ENCODE data around the gene CDH23. TPM values are rescaled to one million over a fixed set of nuclear protein-coding genes. Genes with fewer than 3 reads are reported as not detected.

CDH23 gene
- total and polyA plus RNA-seq, 4 experiments from 2014 or later: 1.8 to 5.4 (median 3.6) TPM

- no peak overlapping the region for H3K27ac ChIP-seq (ENCODE audit: low read depth, low read length)
- H3K4me1 ChIP-seq (ENCODE audit: insufficient read depth, low read length): no peaks in the 10 kb centered on the region
- no peak overlapping the region for H3K4me3 ChIP-seq (ENCODE audit: low read length in 2 of 2)
- no peaks in the 10 kb centered on the region for H3K27me3 ChIP-seq (ENCODE audit: insufficient read depth, low read length)
- Mint-ChIP-seq H3K4me3 (no peak overlapping the region), H3K27me3 (peaks cover 12 to 26% of the 10 kb centered on the region in 2 donors), H3K9me3 (peaks cover 0 to 3% (median 0%) of the 10 kb centered on the region in 8 donors), H3K27ac (peak overlapping the region in 1 of 7 donors; percentile 53), H3K36me3 (no peaks in the 10 kb centered on the region), H3K4me1 (no peaks in the 10 kb centered on the region)
- POLR2A ChIA-PET (ENCODE audit: partially characterized antibody): no interaction called here
- no peaks in the 10 kb centered on the region for H3K9me3 ChIP-seq (ENCODE audit: control insufficient read depth in 1 of 2, low read length in 2 of 2)
- CTCF ChIA-PET (ENCODE audit: partially characterized antibody): no interaction called here
- intact Hi-C loops (cut with micrococcal nuclease): no loop called here
- DNase-seq: no peak
- H3K36me3 ChIP-seq (ENCODE audit: insufficient read depth, low read length): no peaks in the 10 kb centered on the region
Measured at GRCh38 chr10:71404503-71405295, 8.0 kb downstream of the CDH23 start.

GRCh38 chr10:71406878-71407277 is 10.2 kb downstream of the CDH23 start:
- H3K27ac Mint-ChIP-seq: no peak overlapping the region
- H3K9me3 Mint-ChIP-seq: peaks cover 1 to 16% (median 9%) of the 10 kb centered on the region in 8 donors
- ChIA-PET POLR2A (ENCODE audit: partially characterized antibody) (no interaction called here), CTCF (ENCODE audit: partially characterized antibody) (interaction anchor here (1.2 kb wide), 1 partner anchor 163 kb away, joined by 3 read pairs; no protein-coding TSS in a partner anchor)
- Histone ChIP-seq H3K4me3 (ENCODE audit: low read length in 2 of 2) (no peak overlapping the region), H3K4me1 (ENCODE audit: insufficient read depth, low read length) (no peaks in the 10 kb centered on the region), H3K9me3 (ENCODE audit: control insufficient read depth in 1 of 2, low read length in 2 of 2) (peaks cover 0 to 6% of the 10 kb centered on the region in 2 donors), H3K27ac (ENCODE audit: low read depth, low read length) (no peak overlapping the region), H3K36me3 (ENCODE audit: insufficient read depth, low read length) (no peaks in the 10 kb centered on the region), H3K27me3 (ENCODE audit: insufficient read depth, low read length) (no peaks in the 10 kb centered on the region)
- intact Hi-C loops (cut with micrococcal nuclease): no loop called here
- peaks cover 5 to 19% of the 10 kb centered on the region in 2 donors for H3K27me3 Mint-ChIP-seq
- H3K4me3 Mint-ChIP-seq: no peak overlapping the region
- H3K36me3 Mint-ChIP-seq: peaks cover 0 to 3% of the 10 kb centered on the region in 2 donors
- no peak for DNase-seq
- H3K4me1 Mint-ChIP-seq: no peaks in the 10 kb centered on the region

- H3K27ac ChIP-seq (ENCODE audit: low read depth, low read length): no peak overlapping the region
- Mint-ChIP-seq H3K9me3 (peaks cover 2 to 25% (median 16%) of the 10 kb centered on the region in 8 donors), H3K27me3 (peaks cover 5 to 18% of the 10 kb centered on the region in 2 donors), H3K36me3 (peaks cover 0 to 3% of the 10 kb centered on the region in 2 donors), H3K4me1 (no peaks in the 10 kb centered on the region), H3K27ac (no peak overlapping the region), H3K4me3 (no peak overlapping the region)
- peaks cover 0 to 9% of the 10 kb centered on the region in 2 donors for H3K9me3 ChIP-seq (ENCODE audit: control insufficient read depth in 1 of 2, low read length in 2 of 2)
- H3K36me3 ChIP-seq (ENCODE audit: insufficient read depth, low read length): no peaks in the 10 kb centered on the region
- CTCF ChIA-PET (ENCODE audit: partially characterized antibody): no interaction called here
- no peak for DNase-seq
- H3K4me3 ChIP-seq (ENCODE audit: low read length in 2 of 2): no peak overlapping the region
- H3K4me1 ChIP-seq (ENCODE audit: insufficient read depth, low read length): no peaks in the 10 kb centered on the region
- intact Hi-C loops (cut with micrococcal nuclease): no loop called here
- POLR2A ChIA-PET (ENCODE audit: partially characterized antibody): no interaction called here
- no peaks in the 10 kb centered on the region for H3K27me3 ChIP-seq (ENCODE audit: insufficient read depth, low read length)
Measured at GRCh38 chr10:71408436-71409225, 11.9 kb downstream of the CDH23 start.

GRCh38 chr10:71409516-71410104 is 12.9 kb downstream of the CDH23 start:
- Histone ChIP-seq H3K4me1 (ENCODE audit: insufficient read depth, low read length) (no peaks in the 10 kb centered on the region), H3K27ac (ENCODE audit: low read depth, low read length) (no peak overlapping the region), H3K36me3 (ENCODE audit: insufficient read depth, low read length) (no peaks in the 10 kb centered on the region), H3K4me3 (ENCODE audit: low read length in 2 of 2) (no peak overlapping the region), H3K9me3 (ENCODE audit: control insufficient read depth in 1 of 2, low read length in 2 of 2) (peaks cover 0 to 9% of the 10 kb centered on the region in 2 donors), H3K27me3 (ENCODE audit: insufficient read depth, low read length) (no peaks in the 10 kb centered on the region)
- peaks cover 5 to 15% of the 10 kb centered on the region in 2 donors for H3K27me3 Mint-ChIP-seq
- H3K36me3 Mint-ChIP-seq: peaks cover 0 to 3% of the 10 kb centered on the region in 2 donors
- H3K4me3 Mint-ChIP-seq: no peak overlapping the region
- peaks cover 2 to 28% (median 16%) of the 10 kb centered on the region in 8 donors for H3K9me3 Mint-ChIP-seq
- DNase-seq: no peak
- POLR2A ChIA-PET (ENCODE audit: partially characterized antibody): no interaction called here
- no peaks in the 10 kb centered on the region for H3K4me1 Mint-ChIP-seq
- CTCF ChIA-PET (ENCODE audit: partially characterized antibody): no interaction called here
- H3K27ac Mint-ChIP-seq: no peak overlapping the region
- intact Hi-C loops (cut with micrococcal nuclease): no loop called here

- Histone ChIP-seq H3K36me3 (ENCODE audit: insufficient read depth, low read length) (no peaks in the 10 kb centered on the region), H3K9me3 (ENCODE audit: control insufficient read depth in 1 of 2, low read length in 2 of 2) (peaks cover 0 to 9% of the 10 kb centered on the region in 2 donors), H3K27me3 (ENCODE audit: insufficient read depth, low read length) (no peaks in the 10 kb centered on the region), H3K4me1 (ENCODE audit: insufficient read depth, low read length) (no peaks in the 10 kb centered on the region), H3K4me3 (ENCODE audit: low read length in 2 of 2) (no peak overlapping the region), H3K27ac (ENCODE audit: low read depth, low read length) (no peak overlapping the region)
- Mint-ChIP-seq H3K4me3 (no peak overlapping the region), H3K9me3 (peaks cover 2 to 28% (median 16%) of the 10 kb centered on the region in 8 donors), H3K36me3 (peaks cover 0 to 3% of the 10 kb centered on the region in 2 donors), H3K27me3 (peaks cover 7% of the 10 kb centered on the region in 2 donors), H3K27ac (no peak overlapping the region), H3K4me1 (no peaks in the 10 kb centered on the region)
- ChIA-PET POLR2A (ENCODE audit: partially characterized antibody) (no interaction called here), CTCF (ENCODE audit: partially characterized antibody) (no interaction called here)
- intact Hi-C loops (cut with micrococcal nuclease): no loop called here
- no peak for DNase-seq
Measured at GRCh38 chr10:71413581-71413980, 16.9 kb downstream of the CDH23 start.

- no peak overlapping the region for H3K27ac Mint-ChIP-seq
- no peaks in the 10 kb centered on the region for H3K36me3 ChIP-seq (ENCODE audit: insufficient read depth, low read length)
- no peaks in the 10 kb centered on the region for H3K27me3 ChIP-seq (ENCODE audit: insufficient read depth, low read length)
- H3K9me3 ChIP-seq (ENCODE audit: control insufficient read depth in 1 of 2, low read length in 2 of 2): peaks cover 0 to 9% of the 10 kb centered on the region in 2 donors
- peaks cover 3 to 7% of the 10 kb centered on the region in 2 donors for H3K27me3 Mint-ChIP-seq
- peaks cover 2 to 26% (median 16%) of the 10 kb centered on the region in 8 donors for H3K9me3 Mint-ChIP-seq
- H3K27ac ChIP-seq (ENCODE audit: low read depth, low read length): no peak overlapping the region
- no peak for DNase-seq
- peaks cover 0 to 3% of the 10 kb centered on the region in 2 donors for H3K36me3 Mint-ChIP-seq
- CTCF ChIA-PET (ENCODE audit: partially characterized antibody): no interaction called here
- intact Hi-C loops (cut with micrococcal nuclease): no loop called here
- POLR2A ChIA-PET (ENCODE audit: partially characterized antibody): no interaction called here
- no peak overlapping the region for H3K4me3 ChIP-seq (ENCODE audit: low read length in 2 of 2)
- H3K4me1 Mint-ChIP-seq: no peaks in the 10 kb centered on the region
- H3K4me1 ChIP-seq (ENCODE audit: insufficient read depth, low read length): no peaks in the 10 kb centered on the region
- no peak overlapping the region for H3K4me3 Mint-ChIP-seq
Measured at GRCh38 chr10:71414359-71414758, 17.6 kb downstream of the CDH23 start.

- no peaks in the 10 kb centered on the region for H3K9me3 ChIP-seq (ENCODE audit: control insufficient read depth in 1 of 2, low read length in 2 of 2)
- CTCF ChIA-PET (ENCODE audit: partially characterized antibody): interaction anchor here (1.2 kb wide), 1 partner anchor 191 kb away, joined by 3 read pairs; no protein-coding TSS in a partner anchor
- Mint-ChIP-seq H3K27me3 (peaks cover 3 to 15% of the 10 kb centered on the region in 2 donors), H3K27ac (no peak overlapping the region), H3K4me3 (no peak overlapping the region), H3K4me1 (no peaks in the 10 kb centered on the region), H3K9me3 (peaks cover 0 to 5% (median under 1%) of the 10 kb centered on the region in 8 donors), H3K36me3 (no peaks in the 10 kb centered on the region)
- no peaks in the 10 kb centered on the region for H3K27me3 ChIP-seq (ENCODE audit: insufficient read depth, low read length)
- no peak overlapping the region for H3K4me3 ChIP-seq (ENCODE audit: low read length in 2 of 2)
- H3K4me1 ChIP-seq (ENCODE audit: insufficient read depth, low read length): no peaks in the 10 kb centered on the region
- POLR2A ChIA-PET (ENCODE audit: partially characterized antibody): no interaction called here
- H3K36me3 ChIP-seq (ENCODE audit: insufficient read depth, low read length): no peaks in the 10 kb centered on the region
- no peak for DNase-seq
- intact Hi-C loops (cut with micrococcal nuclease): no loop called here
- no peak overlapping the region for H3K27ac ChIP-seq (ENCODE audit: low read depth, low read length)
Measured at GRCh38 chr10:71419002-71419540, 22.4 kb downstream of the CDH23 start.

Measured in CD4-positive, alpha-beta memory T cell (primary cell).